Fibroblast of skin of abdomen (primary cell): ENCODE results near the gene PTPRO. TPM values are rescaled to one million over a fixed set of nuclear protein-coding genes. Genes with fewer than 3 reads are reported as not detected.

Experiments
- DNase-seq: peaks from one replicate; pipeline ENCODE4 v3.0.0-alpha.2; 2013
- polyA plus RNA-seq, 2 experiments: library from polyadenylated mRNA; unstranded; fragments of 120-200 nt; gene quantifications; one replicate each; pipeline ENCODE4 v1.2.1, GENCODE V29; 2013; ENCODE audit not compliant: insufficient read length in 2 of 2

PTPRO gene
- 0.17 TPM for polyA plus RNA-seq (2013, experiment 1 of 2; ENCODE audit: insufficient read length)
- polyA plus RNA-seq (2013, experiment 2 of 2; ENCODE audit: insufficient read length), result 0.30 TPM

GRCh38 chr12:15322164-15323061 is at the start of gene PTPRO:
Gene PTPRO (plus strand): TSS chr12:15322508.
- DNase-seq, result no peak

GRCh38 chr12:15273896-15274295 is 48.4 kb upstream of the PTPRO start:
- no peak for DNase-seq

DNA sequence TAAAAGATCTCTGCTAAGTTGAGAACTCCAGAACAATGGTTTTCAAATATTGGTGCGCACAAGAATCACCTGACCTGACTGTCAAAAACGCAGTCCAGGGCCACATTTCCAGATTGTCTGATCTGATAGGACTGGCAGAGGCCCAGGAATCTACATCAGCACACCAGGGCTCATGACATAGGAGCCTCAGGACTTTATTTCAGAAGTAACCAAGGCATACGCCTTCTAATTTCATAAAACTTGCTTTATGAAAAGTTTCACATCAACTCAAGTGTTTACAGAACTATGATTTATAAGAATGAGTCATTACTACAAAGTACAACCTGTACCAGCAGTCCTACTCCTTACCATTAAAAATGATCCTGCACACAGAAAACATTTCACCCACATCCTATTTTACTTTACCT is 47.7 kb upstream of the PTPRO start:
- DNase-seq, result no peak

DNA sequence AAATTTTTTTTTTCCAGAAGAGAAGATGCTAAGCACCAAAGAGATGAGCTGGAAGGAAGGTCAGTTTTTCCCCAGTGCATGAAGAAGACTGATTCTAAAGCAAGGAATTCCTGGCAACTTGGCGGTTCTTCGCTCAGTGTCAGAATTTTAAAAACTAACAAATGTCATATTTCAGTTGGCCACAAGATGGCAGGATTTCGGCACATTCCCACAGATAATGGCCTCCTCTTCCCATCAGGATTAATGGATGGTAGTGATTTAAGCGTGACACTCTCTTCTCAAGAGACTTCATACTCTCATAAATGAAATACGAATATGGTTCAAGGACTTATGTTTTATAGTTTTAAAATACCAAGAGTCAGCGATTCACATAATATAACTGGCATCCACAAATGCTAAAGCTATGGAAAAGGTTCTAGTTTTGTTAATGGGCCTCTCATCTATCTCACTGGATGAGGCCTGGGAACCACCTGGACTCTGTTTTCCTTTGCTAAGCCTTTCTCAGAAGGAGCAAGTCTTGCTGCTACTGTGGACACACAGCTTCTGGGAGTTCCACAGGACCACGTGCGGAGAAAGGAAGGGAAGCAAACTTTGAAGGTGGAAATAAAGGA is 46.1 kb upstream of the PTPRO start:
- DNase-seq, result peak; percentile 44

- DNase-seq, result peak; percentile 73
Observed at GRCh38 chr12:15278816-15279658, 43.3 kb upstream of the PTPRO start.

DNA sequence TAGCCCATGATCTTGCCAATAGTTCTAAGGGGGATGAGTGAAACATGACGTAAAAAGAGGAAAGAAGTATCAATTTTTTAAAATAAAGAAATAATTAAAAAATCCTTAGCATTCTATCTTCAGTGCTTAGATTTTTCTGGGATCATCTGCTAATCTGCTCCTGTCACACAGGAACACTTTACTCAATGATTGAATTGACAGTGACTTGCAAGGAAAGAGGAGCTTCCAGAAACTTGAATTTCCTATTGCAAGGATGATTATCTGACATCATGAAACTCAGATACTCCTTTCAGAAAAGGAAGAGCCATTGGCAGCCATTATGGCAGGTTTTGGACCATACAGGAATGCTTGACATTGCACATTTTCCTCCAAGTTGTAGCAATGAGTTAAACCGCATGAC is 41.4 kb upstream of the PTPRO start:
- DNase-seq, result no peak

- peak; percentile 6 for DNase-seq
Observed at GRCh38 chr12:15289192-15289591, 33.1 kb upstream of the PTPRO start.

- no peak for DNase-seq
Observed at GRCh38 chr12:15293731-15294130, 28.6 kb upstream of the PTPRO start.

DNA sequence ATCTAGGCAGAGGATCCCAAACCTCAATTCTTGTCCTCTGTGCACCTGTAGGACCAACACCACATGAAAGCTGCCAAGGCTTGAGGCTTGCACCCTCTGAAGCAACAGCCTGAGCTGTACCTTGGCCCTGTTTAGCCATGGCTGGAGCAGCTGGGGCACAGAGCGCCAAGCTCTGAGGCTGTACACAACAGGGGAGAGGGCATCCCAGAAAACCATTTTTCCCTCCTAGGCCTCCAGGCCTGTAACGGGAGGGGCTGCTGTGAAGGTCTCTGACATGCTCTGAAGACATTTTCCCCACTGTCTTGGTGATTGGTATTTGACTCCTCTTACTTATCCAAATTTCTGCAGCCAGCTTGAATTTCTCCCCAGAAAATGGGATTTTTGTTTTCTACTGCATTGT is 22.4 kb upstream of the PTPRO start:
- DNase-seq, result no peak

- DNase-seq, result no peak
Observed at GRCh38 chr12:15304296-15304695, 18.0 kb upstream of the PTPRO start.

DNA sequence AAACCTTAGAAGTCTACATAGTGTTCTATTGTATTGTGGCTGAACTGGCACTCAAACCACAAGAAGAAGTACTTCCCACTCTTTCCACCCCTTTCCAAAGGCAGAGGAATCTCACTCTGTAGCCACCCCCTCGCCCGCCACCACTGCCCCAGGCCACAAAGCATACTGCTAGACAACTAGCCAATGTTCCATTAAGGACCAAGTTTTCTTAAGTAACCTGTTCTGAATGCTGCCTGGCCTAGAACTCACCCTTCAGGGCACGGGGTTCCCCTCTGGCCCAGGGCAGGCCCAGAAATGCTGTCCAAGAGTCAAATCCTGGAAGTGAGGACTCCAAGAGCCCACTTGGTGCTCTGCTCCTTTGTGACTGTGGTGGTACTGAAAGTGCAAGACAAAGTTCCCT is 15.7 kb upstream of the PTPRO start:
- DNase-seq, result no peak

DNA sequence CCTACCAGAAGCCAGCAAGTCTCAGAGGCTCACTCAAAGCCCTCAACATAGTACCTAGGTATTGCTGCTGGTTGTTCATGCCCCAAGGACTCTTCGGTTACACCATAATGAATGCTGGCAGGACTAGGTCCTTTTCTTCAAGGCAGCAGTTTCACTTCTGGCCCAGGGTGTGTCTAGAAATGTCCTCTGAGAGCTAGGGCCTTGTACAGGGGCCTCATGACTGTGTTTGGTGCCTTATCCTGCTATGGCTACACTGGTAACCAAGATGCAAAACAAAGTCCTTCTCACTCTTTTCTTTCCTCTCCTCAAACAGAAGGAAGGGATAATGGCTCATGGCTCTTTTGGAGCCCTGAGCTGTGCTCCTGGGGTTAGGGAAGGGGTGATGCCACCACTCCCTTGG is 15.2 kb upstream of the PTPRO start:
- DNase-seq, result no peak

GRCh38 chr12:15318841-15319240 is 3.5 kb upstream of the PTPRO start:
- DNase-seq, result no peak

- no peak for DNase-seq
Observed at GRCh38 chr12:15320881-15321280, 1.4 kb upstream of the PTPRO start.

DNA sequence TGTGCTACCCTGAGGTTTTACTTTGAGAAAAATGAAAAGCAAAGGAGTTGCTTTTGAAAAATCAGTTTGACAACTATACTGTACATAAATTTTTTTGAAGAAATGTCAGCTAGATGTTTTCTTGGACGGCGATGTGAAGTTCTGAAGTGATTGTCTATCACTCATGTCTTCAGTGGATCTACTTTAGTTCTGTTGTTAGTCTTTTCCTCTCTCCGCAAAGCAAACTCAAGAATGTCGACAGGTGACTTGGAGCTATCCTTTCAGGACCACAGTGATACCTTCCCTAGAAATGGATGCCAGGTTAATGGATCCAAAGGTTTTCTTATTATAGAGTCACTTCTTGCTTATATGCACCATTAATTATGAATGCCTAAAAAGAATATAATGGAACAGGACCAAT is 1.2 kb downstream of the PTPRO start:
- DNase-seq, result no peak

DNA sequence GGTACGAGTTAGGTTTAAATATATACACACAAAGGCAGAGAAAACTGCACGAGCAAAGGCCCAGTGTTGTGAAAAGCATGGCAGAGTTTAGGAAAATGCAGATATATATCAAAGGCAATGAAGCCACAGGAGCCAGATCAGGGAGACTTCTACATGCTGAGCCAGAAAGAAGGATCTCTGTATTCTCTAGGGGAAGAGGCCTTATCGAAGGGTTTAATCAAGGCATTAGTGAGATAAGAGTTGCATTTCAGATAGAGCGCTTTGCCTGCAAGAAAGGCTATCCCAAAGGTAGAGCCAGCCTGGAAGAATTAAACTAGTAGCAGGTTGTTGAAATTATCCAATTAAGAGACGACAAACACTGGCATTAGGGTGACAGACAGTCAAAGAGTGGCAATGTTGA is 7.6 kb downstream of the PTPRO start:
- DNase-seq, result no peak

GRCh38 chr12:15334225-15334624 is 11.9 kb downstream of the PTPRO start:
- peak; percentile 36 for DNase-seq

- DNase-seq, result no peak
Observed at GRCh38 chr12:15335959-15336358, 13.7 kb downstream of the PTPRO start.

- DNase-seq, result peak; percentile 64
Observed at GRCh38 chr12:15336768-15337553, 14.7 kb downstream of the PTPRO start.

GRCh38 chr12:15341371-15341770 is 19.1 kb downstream of the PTPRO start:
- no peak for DNase-seq

DNA sequence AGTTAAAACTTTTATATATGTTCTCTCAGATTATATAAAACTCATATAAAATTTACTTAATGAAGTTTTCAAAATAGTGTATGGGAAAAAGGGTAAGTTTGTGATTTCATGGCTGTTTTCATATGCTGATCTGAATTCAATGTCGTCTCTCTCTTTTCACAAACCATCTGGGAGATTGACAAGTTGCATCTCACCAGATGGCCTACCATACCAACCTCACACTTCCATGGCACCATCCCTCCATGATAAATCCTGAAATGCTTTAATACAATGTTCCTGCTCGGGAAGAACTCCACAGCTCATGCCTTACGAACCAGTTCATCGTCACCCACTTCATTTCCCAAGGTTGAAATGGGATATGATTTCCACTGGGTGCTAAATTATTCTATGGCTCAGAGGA is 22.3 kb downstream of the PTPRO start:
- no peak for DNase-seq

GRCh38 chr12:15346488-15346887 is 24.2 kb downstream of the PTPRO start:
- no peak for DNase-seq
